ENCODE results near the gene NACC2. TPM values are rescaled to one million over a fixed set of nuclear protein-coding genes. Genes with fewer than 3 reads are reported as not detected.

The NACC2 gene
- total and polyA plus RNA-seq, 2 experiments from 2014 or later, result 11.0 to 13.0 TPM

GRCh38 chr9:136050701-136051452 is 44.2 kb downstream of the NACC2 start:
- no peaks in the 10 kb centered on the region for H3K36me3 ChIP-seq (replicated peaks; ENCODE audit: insufficient read depth, low read depth)
- peaks cover 48% of the 10 kb centered on the region for H4K20me1 ChIP-seq (ENCODE audit: insufficient read depth, poor library complexity, severe bottlenecking)
- no peaks in the 10 kb centered on the region for H3K27me3 ChIP-seq
- peaks cover 33% of the 10 kb centered on the region for H3K4me1 ChIP-seq (ENCODE audit: insufficient read depth)
- no peaks in the 10 kb centered on the region for H3K9me3 ChIP-seq (ENCODE audit: low read depth)
- peaks cover 70% of the 10 kb centered on the region for H3K79me2 ChIP-seq
- 6% methylated on average over 26 of the region's 55 CpGs for WGBS (ENCODE audit: low lambda C conversion rate, missing lambda C conversion rate)
- peak; percentile 46 for DNase-seq (ENCODE audit: low spot score)
- no peak for TF ChIP-seq EZH2phosphoT487 (IDR thresholded peaks at IDR 0.05; ENCODE audit: low read depth, severe bottlenecking, unreplicated experiment)
- TF ChIP-seq, protein P1, sequence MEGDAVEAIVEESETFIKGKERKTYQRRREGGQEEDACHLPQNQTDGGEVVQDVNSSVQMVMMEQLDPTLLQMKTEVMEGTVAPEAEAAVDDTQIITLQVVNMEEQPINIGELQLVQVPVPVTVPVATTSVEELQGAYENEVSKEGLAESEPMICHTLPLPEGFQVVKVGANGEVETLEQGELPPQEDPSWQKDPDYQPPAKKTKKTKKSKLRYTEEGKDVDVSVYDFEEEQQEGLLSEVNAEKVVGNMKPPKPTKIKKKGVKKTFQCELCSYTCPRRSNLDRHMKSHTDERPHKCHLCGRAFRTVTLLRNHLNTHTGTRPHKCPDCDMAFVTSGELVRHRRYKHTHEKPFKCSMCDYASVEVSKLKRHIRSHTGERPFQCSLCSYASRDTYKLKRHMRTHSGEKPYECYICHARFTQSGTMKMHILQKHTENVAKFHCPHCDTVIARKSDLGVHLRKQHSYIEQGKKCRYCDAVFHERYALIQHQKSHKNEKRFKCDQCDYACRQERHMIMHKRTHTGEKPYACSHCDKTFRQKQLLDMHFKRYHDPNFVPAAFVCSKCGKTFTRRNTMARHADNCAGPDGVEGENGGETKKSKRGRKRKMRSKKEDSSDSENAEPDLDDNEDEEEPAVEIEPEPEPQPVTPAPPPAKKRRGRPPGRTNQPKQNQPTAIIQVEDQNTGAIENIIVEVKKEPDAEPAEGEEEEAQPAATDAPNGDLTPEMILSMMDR (IDR thresholded peaks at IDR 0.05; ENCODE audit: poor library complexity), result no peak
- TF ChIP-seq EZH2 (IDR thresholded peaks at IDR 0.05; ENCODE audit: borderline replicate concordance), result no peak
- H3K4me2 ChIP-seq, result peak overlapping the region; percentile 100
- H3K4me3 ChIP-seq, result peak overlapping the region; percentile 77
- peak overlapping the region; percentile 74 for H3K27ac ChIP-seq
- H3K9me2 ChIP-seq (replicated peaks; ENCODE audit: insufficient read depth), result no peaks in the 10 kb centered on the region
- H2AFZ ChIP-seq, result no peak overlapping the region

- no peaks in the 10 kb centered on the region for H3K27me3 ChIP-seq
- WGBS (ENCODE audit: low lambda C conversion rate, missing lambda C conversion rate), result 86% methylated on average over 16 of the region's 36 CpGs
- no peak overlapping the region for H3K27ac ChIP-seq
- peaks cover 42% of the 10 kb centered on the region for H4K20me1 ChIP-seq (ENCODE audit: insufficient read depth, poor library complexity, severe bottlenecking)
- H3K4me2 ChIP-seq, result peak overlapping the region; percentile 100
- H3K4me1 ChIP-seq (ENCODE audit: insufficient read depth), result peaks cover 27% of the 10 kb centered on the region
- no peak for DNase-seq (ENCODE audit: low spot score)
- no peaks in the 10 kb centered on the region for H3K9me2 ChIP-seq (replicated peaks; ENCODE audit: insufficient read depth)
- no peak overlapping the region for H2AFZ ChIP-seq
- peaks cover 64% of the 10 kb centered on the region for H3K79me2 ChIP-seq
- TF ChIP-seq EZH2 (IDR thresholded peaks at IDR 0.05; ENCODE audit: borderline replicate concordance) (no peak), EZH2phosphoT487 (IDR thresholded peaks at IDR 0.05; ENCODE audit: low read depth, severe bottlenecking, unreplicated experiment) (no peak)
- TF ChIP-seq, protein P1 (IDR thresholded peaks at IDR 0.05; ENCODE audit: poor library complexity), result no peak
- H3K9me3 ChIP-seq (ENCODE audit: low read depth), result no peaks in the 10 kb centered on the region
- H3K4me3 ChIP-seq, result no peak overlapping the region
- no peaks in the 10 kb centered on the region for H3K36me3 ChIP-seq (replicated peaks; ENCODE audit: insufficient read depth, low read depth)
These were observed 44.8 kb downstream of the NACC2 start for GRCh38 chr9:136050266-136050700.

DNA sequence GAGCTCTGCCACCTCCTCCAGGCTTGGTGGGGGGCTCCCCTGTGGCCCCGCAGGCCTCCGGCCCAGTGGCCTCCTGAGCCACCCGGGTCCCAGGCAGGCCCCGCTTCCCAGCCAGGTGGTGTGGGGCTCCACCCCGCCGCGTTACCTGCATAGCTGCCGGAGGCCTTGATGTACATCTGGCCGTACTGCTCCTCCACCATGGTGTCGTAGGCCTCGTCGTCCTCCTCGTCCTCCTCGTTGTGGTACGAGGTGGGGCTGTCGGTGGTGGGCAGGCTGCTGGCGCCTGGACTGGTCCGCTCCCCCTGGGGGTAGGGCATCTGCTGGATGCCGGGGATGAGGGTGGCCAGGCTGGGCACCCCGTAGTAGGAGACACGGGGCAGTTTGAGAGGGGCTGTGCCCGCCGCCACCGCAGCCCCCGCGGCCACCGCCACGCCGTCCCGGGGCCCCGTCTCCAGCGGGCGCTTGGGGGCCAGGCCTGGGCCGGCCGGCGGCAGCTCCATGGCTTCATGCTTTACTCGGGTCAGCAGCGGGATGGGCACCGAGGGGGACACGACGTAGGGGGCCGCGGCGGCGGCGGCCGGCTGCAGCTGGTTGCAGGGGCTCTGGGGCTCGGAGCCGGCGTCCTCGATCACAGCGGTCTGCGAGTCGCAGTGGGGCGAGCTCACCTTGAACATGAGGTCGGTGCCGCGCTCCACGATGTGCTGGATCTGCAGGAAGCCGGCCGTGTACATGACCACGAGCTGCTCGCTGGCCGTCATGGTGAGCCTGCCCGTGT is 45.4 kb downstream of the NACC2 start:
- DNase-seq (ENCODE audit: low spot score), result no peak
- H3K36me3 ChIP-seq (replicated peaks; ENCODE audit: insufficient read depth, low read depth), result no peaks in the 10 kb centered on the region
- no peaks in the 10 kb centered on the region for H3K9me2 ChIP-seq (replicated peaks; ENCODE audit: insufficient read depth)
- H3K9me3 ChIP-seq (ENCODE audit: low read depth), result no peaks in the 10 kb centered on the region
- H3K4me1 ChIP-seq (ENCODE audit: insufficient read depth), result peaks cover 26% of the 10 kb centered on the region
- H3K4me3 ChIP-seq, result no peak overlapping the region
- H2AFZ ChIP-seq, result no peak overlapping the region
- H3K27me3 ChIP-seq, result no peaks in the 10 kb centered on the region
- peaks cover 60% of the 10 kb centered on the region for H3K79me2 ChIP-seq
- H4K20me1 ChIP-seq (ENCODE audit: insufficient read depth, poor library complexity, severe bottlenecking), result peaks cover 36% of the 10 kb centered on the region
- 97% methylated on average over 60 of the region's 65 CpGs for WGBS (ENCODE audit: low lambda C conversion rate, missing lambda C conversion rate)
- no peak for TF ChIP-seq EZH2 (IDR thresholded peaks at IDR 0.05; ENCODE audit: borderline replicate concordance)
- no peak for TF ChIP-seq EZH2phosphoT487 (IDR thresholded peaks at IDR 0.05; ENCODE audit: low read depth, severe bottlenecking, unreplicated experiment)
- TF ChIP-seq, protein P1 (IDR thresholded peaks at IDR 0.05; ENCODE audit: poor library complexity), result no peak
- H3K4me2 ChIP-seq, result no peak overlapping the region
- no peak overlapping the region for H3K27ac ChIP-seq

Measured in hepatocyte (in vitro differentiated cells).